ENCODE measurements around the gene SH3RF1.

- TF ChIP-seq, protein P1, sequence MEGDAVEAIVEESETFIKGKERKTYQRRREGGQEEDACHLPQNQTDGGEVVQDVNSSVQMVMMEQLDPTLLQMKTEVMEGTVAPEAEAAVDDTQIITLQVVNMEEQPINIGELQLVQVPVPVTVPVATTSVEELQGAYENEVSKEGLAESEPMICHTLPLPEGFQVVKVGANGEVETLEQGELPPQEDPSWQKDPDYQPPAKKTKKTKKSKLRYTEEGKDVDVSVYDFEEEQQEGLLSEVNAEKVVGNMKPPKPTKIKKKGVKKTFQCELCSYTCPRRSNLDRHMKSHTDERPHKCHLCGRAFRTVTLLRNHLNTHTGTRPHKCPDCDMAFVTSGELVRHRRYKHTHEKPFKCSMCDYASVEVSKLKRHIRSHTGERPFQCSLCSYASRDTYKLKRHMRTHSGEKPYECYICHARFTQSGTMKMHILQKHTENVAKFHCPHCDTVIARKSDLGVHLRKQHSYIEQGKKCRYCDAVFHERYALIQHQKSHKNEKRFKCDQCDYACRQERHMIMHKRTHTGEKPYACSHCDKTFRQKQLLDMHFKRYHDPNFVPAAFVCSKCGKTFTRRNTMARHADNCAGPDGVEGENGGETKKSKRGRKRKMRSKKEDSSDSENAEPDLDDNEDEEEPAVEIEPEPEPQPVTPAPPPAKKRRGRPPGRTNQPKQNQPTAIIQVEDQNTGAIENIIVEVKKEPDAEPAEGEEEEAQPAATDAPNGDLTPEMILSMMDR (IDR thresholded peaks at IDR 0.05; ENCODE audit: low read depth, low read length) = no peak
- no peak for TF ChIP-seq EZH2phosphoT487 (IDR thresholded peaks at IDR 0.05; ENCODE audit: low read depth)
Observed at GRCh38 chr4:169233691-169234090, 37.1 kb downstream of the SH3RF1 start.
